Endothelial cell of umbilical vein (primary cell): ENCODE results near the gene PAPPA2. TPM values are rescaled to one million over a fixed set of nuclear protein-coding genes. Genes with fewer than 3 reads are reported as not detected.

Experiments used
- BruUV-seq: library from RNA; stranded (reverse); fragments of 400-500 nt; replicated peaks from 2 replicates; lab custom pipeline; 2021; lab: Mats Ljungman, UMichigan
- CTCF ChIA-PET: fragments of 300-600, 350-600 bp; sonication (Branson Sonifier 250); formaldehyde crosslinking; loops from one replicate; lab custom pipeline; 2021; ENCODE audit warnings: antibody characterized with exemption, inconsistent platforms; lab: Charles Lee
- POLR2A ChIA-PET: fragments of 300-600, 350-600 bp; sonication (Branson Sonifier 250); formaldehyde crosslinking; loops from one replicate; lab custom pipeline; 2021; ENCODE audit warnings: antibody characterized with exemption, inconsistent platforms; lab: Charles Lee
- DNase-seq: peaks from one replicate; pipeline ENCODE4 v3.0.0-alpha.2; 2011; ENCODE audit warnings: low read depth, low spot score
- FAIRE-seq: peaks from 2 replicates; lab custom pipeline; 2011; peaks lifted over from hg19 to GRCh38; lab: Jason Lieb, UNC
- H2AFZ ChIP-seq: 2 replicates; pipeline ENCODE4 v1.6.0; 2012; ENCODE audit warnings: low read depth, low read length, control low read depth, inconsistent platforms
- H3K27ac ChIP-seq: 2 replicates; pipeline ENCODE4 v1.5.1; 2011; ENCODE audit warnings: low read depth, mild to moderate bottlenecking, control low read depth, low read length, moderate library complexity; ENCODE audit not compliant: insufficient read depth
- H3K27me3 ChIP-seq, 2 experiments: 2 replicates each; pipeline versions ENCODE4 v1.6.0 to v1.6.1; 2011; ENCODE audit warnings: low read length in 2 of 2, mixed read lengths in 1 of 2; ENCODE audit not compliant: control insufficient read depth in 2 of 2, insufficient read depth in 2 of 2
- H3K36me3 ChIP-seq, 2 experiments: 2 replicates in 1 of 2; 3 replicates in 1 of 2; pipeline ENCODE4 v1.5.1; 2011; ENCODE audit warnings: low read length in 2 of 2, mild to moderate bottlenecking in 1 of 2, moderate library complexity in 1 of 2; ENCODE audit not compliant: control insufficient read depth in 2 of 2, insufficient read depth in 2 of 2; ENCODE audit errors: extremely low read depth in 1 of 2
- H3K4me1 ChIP-seq: 3 replicates; pipeline ENCODE4 v1.5.1; 2011; ENCODE audit warnings: mild to moderate bottlenecking, low read length; ENCODE audit not compliant: control insufficient read depth, insufficient read depth; ENCODE audit errors: extremely low read depth
- H3K4me2 ChIP-seq: 2 replicates; pipeline ENCODE4 v1.6.1; 2011; ENCODE audit warnings: low read length, control low read depth, mixed read lengths; ENCODE audit not compliant: insufficient read depth
- H3K4me3 ChIP-seq, 3 experiments: fragments of 200-600 bp in 1 of 3; sonication (generic), shearing (Covaris generic) in 1 of 3; replicated peaks in 1 of 3; 2 replicates each; pipeline ENCODE4 v1.5.1; 2011 to 2016; ENCODE audit warnings: control low read depth in 3 of 3, low read length in 3 of 3, mild to moderate bottlenecking in 2 of 3, inconsistent platforms in 1 of 3, low read depth in 1 of 3, moderate library complexity in 1 of 3; ENCODE audit not compliant: insufficient read depth in 1 of 3
- H3K79me2 ChIP-seq: 2 replicates; pipeline ENCODE4 v1.6.0; 2012; ENCODE audit warnings: low read length, inconsistent platforms; ENCODE audit not compliant: control insufficient read depth, insufficient read depth
- H3K9ac ChIP-seq: replicated peaks from 2 replicates; pipeline ENCODE3; 2011; ENCODE audit warnings: low read length, control low read depth; ENCODE audit not compliant: insufficient read depth; ENCODE audit errors: extremely low read depth
- H3K9me1 ChIP-seq: replicated peaks from 3 replicates; pipeline ENCODE4 v1.6.0; 2011; ENCODE audit warnings: mild to moderate bottlenecking, low read length; ENCODE audit not compliant: control insufficient read depth, insufficient read depth; ENCODE audit errors: extremely low read depth
- H3K9me3 ChIP-seq: replicated peaks from 2 replicates; pipeline ENCODE4 v1.5.1; 2012; ENCODE audit warnings: low read length, inconsistent platforms; ENCODE audit not compliant: control insufficient read depth, insufficient read depth
- H4K20me1 ChIP-seq: replicated peaks from 2 replicates; pipeline ENCODE3; 2011; ENCODE audit warnings: mild to moderate bottlenecking, low read length; ENCODE audit not compliant: control insufficient read depth, insufficient read depth; ENCODE audit errors: extremely low read depth
- CTCF ChIP-seq, 2 donors: IDR thresholded peaks; 1 replicate in 1 of 2; 2 replicates in 1 of 2; pipeline ENCODE4 v1.5.1; 2011; ENCODE audit warnings: low read length in 2 of 2, mild to moderate bottlenecking in 2 of 2, moderate library complexity in 2 of 2, control low read depth in 1 of 2, inconsistent platforms in 1 of 2, low read depth in 1 of 2; ENCODE audit not compliant: insufficient read depth in 1 of 2; ENCODE audit errors: extremely low read depth in 1 of 2
- EZH2 ChIP-seq: IDR thresholded peaks from 2 replicates; pipeline ENCODE4 v1.6.1; 2012; ENCODE audit warnings: borderline replicate concordance, low read depth, mild to moderate bottlenecking, moderate library complexity, low read length, inconsistent platforms; ENCODE audit not compliant: severe bottlenecking
- FOS ChIP-seq: IDR thresholded peaks from 2 replicates; pipeline ENCODE4 v1.6.1; 2011; ENCODE audit warnings: mild to moderate bottlenecking, low read length, moderate library complexity, borderline replicate concordance; ENCODE audit not compliant: insufficient read depth
- GATA2 ChIP-seq: IDR thresholded peaks from 2 replicates; pipeline ENCODE4 v1.7.0; 2011; ENCODE audit warnings: low read depth, mild to moderate bottlenecking, moderate library complexity, mixed read lengths, low read length; ENCODE audit not compliant: insufficient read length, insufficient read depth
- JUN ChIP-seq: IDR thresholded peaks from 2 replicates; pipeline ENCODE4 v1.6.1; 2011; ENCODE audit warnings: borderline replicate concordance, low read depth; ENCODE audit not compliant: insufficient read length, insufficient read depth
- MYC ChIP-seq: IDR thresholded peaks from one replicate; pipeline ENCODE4 v1.6.1; 2011; ENCODE audit warnings: mild to moderate bottlenecking, low read depth, low read length
- POLR2A ChIP-seq: IDR thresholded peaks from 2 replicates; pipeline ENCODE4 v1.6.1; 2012; ENCODE audit warnings: low read depth, mild to moderate bottlenecking, control low read depth, low read length
- POLR2AphosphoS5 ChIP-seq: IDR thresholded peaks from 2 replicates; pipeline ENCODE4 v1.6.1; 2012; ENCODE audit warnings: low read depth, mild to moderate bottlenecking, control low read depth, low read length, moderate library complexity; ENCODE audit not compliant: insufficient read depth
- dilution Hi-C: fragments of 300-500 bp; cut with MboI; formaldehyde crosslinking; loops from one replicate; pipeline ENCODE4 v1.15.0; 2019; ENCODE audit warnings: low sequenced_read_pairs; ENCODE audit not compliant: extremely low pct_ligation_motif_present
- intact Hi-C: fragments of 100-400 bp; cut with micrococcal nuclease; formaldehyde crosslinking; loops from one replicate; pipeline ENCODE4 v1.10.0; 2022
- polyA plus RNA-seq, 4 experiments: library from polyadenylated mRNA; depleted of rRNA in 3 of 4; stranded (reverse) in 3 of 4; unstranded in 1 of 4; fragments of >200 nt; gene quantifications; 2 replicates each; pipeline versions ENCODE4 v1.2.1 to v1.2.3, GENCODE V29; 2011 to 2012; ENCODE audit warnings: missing spikeins in 1 of 4
- total RNA-seq: library from RNA; stranded (reverse); gene quantifications from 2 replicates; pipeline ENCODE4 v1.2.3, GENCODE V29; 2021
- TF ChIP-seq, protein P1 (sequence below): IDR thresholded peaks from 2 replicates; pipeline ENCODE4 v1.6.1; 2011; ENCODE audit not compliant: insufficient read depth, insufficient read length

The PAPPA2 gene
- total and polyA plus RNA-seq, 2 donors (not counting 3 experiments of a cell fraction or from before 2014, with no cell fraction given) = not detected

DNA sequence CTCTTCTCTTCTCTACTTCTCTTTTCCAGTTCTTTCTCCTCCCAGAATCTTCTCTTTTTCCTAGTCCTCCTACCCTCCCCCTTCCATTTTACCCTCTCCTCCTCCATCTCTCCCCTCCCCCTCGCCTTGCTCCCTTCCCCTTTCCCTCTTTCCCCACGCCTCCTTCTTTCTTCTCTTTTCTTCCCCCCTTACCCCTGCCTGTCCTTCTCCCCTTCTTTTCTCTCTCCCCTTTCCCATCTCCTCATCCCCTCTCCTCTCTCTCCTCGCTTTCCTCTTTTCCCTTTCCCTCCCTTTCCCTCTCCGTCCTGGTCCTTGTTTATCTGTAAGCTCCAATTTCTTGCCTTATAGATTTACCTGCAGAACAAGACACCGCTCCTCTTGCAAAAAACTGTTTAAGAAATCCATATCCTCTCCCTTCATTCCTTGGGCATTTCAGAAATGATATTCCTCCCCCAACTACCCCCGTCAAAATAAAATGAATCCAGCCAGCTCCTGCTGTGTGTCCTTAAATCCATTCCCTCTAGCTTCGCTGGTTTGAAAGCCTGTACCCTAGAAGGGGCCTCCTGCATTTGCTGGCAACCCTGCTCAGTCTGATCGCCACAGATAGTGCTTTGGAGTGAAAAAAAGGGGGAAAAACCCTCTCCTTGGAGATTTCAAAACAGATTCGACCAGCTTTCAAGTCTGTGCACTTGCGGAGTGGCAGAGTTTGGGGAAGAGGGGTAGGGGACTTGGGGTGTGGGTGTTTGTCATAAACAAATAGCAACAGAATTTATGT, 89.4 kb downstream of the PAPPA2 start:
- FAIRE-seq = no peak
- ChIA-PET CTCF (no interaction called here), POLR2A (no interaction called here)
- Histone ChIP-seq H4K20me1 (no peaks in the 10 kb centered on the region), H3K79me2 (no peaks in the 10 kb centered on the region), H2AFZ (no peak overlapping the region), H3K4me1 (no peaks in the 10 kb centered on the region), H3K27me3 (no peaks in the 10 kb centered on the region), H3K4me2 (no peak overlapping the region), H3K27ac (no peak overlapping the region), H3K9me3 (no peaks in the 10 kb centered on the region), H3K9ac (no peak overlapping the region), H3K9me1 (no peaks in the 10 kb centered on the region), H3K36me3 (no peaks in the 10 kb centered on the region), H3K4me3 (no peak overlapping the region)
- no TSS peak for BruUV-seq
- TF ChIP-seq POLR2A = no peak
- TF ChIP-seq FOS = no peak
- no peak for TF ChIP-seq MYC
- no peak for TF ChIP-seq EZH2
- TF ChIP-seq, protein P1, sequence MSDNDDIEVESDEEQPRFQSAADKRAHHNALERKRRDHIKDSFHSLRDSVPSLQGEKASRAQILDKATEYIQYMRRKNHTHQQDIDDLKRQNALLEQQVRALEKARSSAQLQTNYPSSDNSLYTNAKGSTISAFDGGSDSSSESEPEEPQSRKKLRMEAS = no peak
- TF ChIP-seq POLR2AphosphoS5 = no peak
- no peak for TF ChIP-seq GATA2
- no peak for TF ChIP-seq CTCF (IDR thresholded peaks at IDR 0.05; ENCODE audit: extremely low read depth in 1 of 2, insufficient read depth in 1 of 2, low read depth in 1 of 2, low read length in 2 of 2)
- TF ChIP-seq JUN = no peak
- intact Hi-C loops (no loop called here), dilution Hi-C loops (no loop called here)
- no peak for DNase-seq
